Tongue (tissue), 2 donors: ENCODE measurements around the gene RTF2. TPM values are rescaled to one million over a fixed set of nuclear protein-coding genes. Genes with fewer than 3 reads are reported as not detected.

ENCODE experiments used
- DNase-seq: peaks from one replicate; pipeline ENCODE4 v3.0.0-alpha.2; 2015
- total RNA-seq: library from RNA; depleted of rRNA; stranded (reverse); fragments of >200 nt; gene quantifications from one replicate; pipeline ENCODE4 v1.2.3, GENCODE V29; 2014

The RTF2 gene
- total RNA-seq, 1 donor from 2014 or later: 64.0 TPM

DNA sequence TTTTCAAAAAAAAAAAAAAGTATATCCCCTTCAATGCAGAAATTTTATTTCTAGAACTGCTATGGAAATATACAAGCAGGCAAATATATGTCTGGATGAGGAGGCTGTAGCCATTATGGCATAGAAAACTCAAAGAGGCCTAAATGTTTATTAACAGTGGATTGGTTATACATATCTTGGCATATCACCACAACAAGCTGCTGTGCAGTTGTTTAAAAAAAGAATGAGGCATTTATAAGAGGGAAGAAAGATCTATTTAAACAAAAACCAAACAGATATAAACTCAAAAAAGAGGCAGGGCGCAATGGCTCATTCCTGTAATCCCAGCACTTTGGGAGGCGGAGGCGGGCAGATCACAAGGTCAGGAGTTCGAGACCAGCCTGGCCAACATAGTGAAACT is 30.1 kb upstream of the RTF2 start:
- DNase-seq: no peak

DNA sequence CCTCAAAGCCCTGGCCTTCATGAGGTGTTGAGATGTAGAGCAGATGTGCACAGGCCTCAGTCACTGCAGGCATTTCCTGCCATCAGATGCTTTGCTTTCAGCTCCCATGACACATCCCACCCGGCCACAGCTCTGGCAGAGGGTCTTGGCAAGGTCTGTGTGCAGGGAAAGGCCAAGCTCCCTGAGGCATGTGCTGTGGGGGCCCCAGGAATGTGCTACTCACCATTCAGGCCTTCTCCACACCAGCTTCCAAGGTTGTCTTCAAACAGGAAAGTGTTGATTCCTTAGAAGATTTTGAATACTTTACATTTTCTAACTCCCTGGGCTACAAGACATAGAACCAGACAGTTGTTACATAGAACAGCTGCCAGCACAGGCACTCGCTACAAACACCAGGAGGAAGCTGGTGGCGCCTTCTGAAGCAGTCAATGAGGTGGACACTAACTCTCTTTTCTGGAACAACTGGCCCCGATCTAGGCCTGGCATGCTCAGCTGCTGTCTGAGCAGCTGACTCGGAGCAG is 28.6 kb upstream of the RTF2 start:
- peak; percentile 94 for DNase-seq

DNA sequence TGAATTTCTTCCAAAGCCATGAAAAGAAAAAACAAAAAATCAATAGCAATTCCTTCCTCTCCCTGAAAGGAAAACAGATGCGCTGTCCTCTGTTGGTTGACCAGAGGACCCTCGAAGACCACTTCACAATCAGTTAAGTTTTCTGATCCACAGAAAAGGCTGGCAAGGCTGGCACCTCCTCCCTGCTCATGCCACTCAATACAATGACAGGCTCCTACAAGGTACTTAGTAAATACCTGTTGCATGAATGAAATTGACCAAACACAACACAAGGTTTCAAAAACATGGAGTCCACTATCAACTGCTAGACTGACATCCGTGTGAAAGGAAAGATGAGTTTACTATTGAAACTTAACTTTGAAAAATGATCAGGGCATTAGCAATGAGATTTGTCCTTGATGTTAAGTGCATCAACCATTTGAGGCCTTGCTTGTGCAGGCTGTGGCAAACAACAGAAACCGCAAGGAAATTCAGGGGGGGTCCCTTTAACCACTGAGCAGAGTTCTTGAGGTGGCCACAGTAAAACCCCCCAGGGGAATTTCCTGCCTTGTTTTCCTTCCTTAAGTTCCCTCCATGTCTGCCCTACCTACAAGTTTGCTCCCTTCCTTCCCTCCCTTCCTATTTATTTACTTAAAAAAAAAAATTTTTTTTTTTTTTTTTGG is 27.9 kb upstream of the RTF2 start:
- no peak for DNase-seq

DNA sequence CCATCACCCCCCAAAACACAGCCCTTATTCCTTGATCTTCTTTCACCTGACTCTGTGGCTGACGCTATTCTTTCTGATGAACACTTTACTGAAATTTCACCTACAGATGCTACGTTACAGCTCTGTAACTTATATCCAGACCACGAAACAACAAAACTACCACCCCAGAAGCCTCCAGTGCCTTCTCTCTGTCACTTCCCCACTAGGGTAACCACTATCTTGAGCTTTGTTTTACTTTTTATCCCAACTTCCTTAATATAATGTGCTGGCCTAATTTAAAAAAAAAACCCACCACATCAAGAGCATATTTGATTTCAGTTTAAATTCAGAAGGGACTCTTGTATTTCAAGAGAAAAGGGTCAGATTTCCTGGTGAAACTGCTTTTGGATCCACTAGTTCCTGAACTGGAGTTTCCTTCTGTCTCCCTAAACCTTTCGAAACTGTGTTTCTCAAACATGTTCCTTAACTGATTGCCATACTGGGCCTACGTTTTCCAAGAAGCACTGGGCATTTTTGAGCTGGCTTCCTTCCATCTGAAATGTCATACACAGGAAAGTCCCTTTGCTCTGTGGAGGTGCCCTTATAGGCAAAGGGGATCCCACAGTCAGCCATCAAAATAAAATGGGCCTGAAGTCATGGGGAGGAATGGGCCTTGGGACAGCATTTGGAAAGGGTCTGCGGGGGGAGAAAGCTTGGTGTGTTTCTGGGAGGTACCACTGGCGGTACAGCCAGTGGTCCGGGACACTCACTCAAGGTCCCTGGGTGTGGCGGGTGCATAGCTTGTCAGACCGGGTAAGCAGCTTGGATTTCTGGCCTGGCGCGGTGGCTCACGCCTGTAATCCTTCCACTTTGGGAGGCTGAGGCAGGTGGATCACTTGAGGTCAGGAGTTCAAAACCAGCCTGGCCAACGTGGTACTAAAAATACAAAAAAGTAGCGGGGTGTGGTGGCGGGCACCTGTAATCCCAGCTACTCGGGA is 25.8 kb upstream of the RTF2 start:
- DNase-seq: no peak

DNA sequence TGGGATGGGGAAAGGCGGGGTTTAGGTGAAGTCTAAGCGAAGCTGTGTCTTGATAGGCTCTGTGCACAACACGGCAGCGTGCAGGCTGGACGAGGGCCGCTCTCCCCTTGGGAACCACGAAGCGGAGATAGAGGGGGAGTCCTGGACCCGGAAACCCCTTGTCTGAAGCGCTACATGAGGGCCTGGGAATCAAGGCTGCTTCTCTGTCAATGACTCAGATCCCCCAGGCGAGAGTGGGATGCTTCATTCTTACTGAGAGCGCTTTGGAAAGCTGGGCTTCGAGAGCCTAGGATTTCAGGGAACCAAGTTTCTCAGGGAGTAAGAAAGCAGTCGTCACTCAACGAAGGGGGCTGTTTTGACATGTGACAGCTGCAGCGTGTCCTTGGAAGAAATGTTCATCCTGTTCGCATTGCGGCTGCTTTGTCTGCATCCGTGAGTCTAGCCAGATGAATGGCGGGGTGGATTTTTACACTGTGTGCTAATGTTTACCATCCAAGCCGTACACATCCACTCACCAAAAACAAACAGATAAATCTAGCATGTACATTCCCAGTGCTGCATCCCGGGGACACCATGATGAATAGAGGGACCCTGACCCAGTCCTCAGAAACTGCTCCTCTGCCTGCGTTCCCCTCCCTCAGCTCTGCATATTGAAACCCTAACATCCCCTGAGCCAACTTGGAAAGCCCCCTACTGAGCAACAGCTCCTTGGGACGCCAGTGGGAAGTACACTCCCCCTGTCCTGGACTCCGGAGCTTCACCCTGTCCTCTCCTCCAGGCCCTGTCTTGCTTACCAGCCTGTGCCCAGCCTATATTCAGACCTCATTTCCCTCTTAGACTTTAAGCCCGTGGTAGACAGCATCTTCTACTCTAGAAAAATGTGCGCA is 24.5 kb upstream of the RTF2 start:
- DNase-seq: peak; percentile 64

DNA sequence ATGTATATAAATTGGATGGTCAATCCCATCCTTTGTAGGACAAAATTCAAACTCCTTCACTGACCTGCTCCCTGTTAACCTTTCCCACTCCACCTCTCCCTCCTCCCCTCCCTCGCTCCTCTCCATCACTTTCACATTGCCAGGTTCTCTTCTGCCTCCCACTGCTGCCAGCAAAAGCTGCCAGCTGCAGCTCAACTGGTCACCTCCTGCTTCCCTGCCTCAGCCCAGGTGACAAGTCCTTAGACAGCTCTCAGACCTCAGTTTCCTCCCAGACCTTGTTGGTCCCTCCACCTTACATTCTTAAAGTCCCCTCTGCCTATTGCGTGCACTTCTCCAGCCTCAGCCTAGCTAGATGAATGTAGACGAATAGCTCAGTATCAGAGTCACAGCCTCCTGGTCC is 23.3 kb upstream of the RTF2 start:
- DNase-seq: no peak

DNA sequence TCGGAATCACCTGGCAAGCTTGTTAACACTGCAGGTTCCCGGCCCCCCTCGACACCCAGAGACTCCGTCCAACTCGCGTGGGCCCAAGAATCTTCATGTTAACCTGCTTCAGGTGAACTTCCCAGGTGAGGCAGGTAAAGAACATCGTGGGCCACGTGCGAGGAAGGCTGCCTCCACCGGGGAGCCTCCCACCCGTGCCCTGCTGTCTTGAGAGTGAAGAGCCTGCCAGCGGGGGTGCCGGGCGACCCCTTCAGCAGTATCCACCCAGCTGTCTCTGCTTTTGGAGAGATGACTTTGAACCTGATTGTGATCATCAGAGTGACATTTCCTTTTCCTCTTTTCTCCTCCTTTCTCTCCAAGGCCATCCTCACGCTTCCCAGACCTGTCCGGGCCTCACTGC is 22.9 kb upstream of the RTF2 start:
- no peak for DNase-seq

DNA sequence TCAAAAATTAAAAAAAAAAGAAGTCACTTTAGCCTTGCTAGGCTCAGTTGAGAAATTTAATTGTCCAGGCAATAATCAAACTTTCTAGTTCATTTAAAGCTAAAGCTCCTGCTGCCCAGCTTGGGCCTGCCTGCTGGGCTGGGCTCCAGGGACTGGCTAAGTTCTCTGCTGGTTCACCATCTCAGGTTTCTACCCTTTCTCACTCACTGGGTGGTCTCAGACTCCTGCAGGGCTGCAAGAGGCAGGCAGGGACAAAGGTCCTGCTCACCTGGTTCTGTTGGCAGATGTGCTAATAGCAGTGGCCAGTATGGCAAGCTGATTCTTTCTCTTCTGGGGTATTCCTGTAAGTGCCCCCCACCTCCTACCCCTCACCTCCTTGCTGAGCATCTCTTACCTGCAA is 21.2 kb upstream of the RTF2 start:
- DNase-seq: no peak

DNA sequence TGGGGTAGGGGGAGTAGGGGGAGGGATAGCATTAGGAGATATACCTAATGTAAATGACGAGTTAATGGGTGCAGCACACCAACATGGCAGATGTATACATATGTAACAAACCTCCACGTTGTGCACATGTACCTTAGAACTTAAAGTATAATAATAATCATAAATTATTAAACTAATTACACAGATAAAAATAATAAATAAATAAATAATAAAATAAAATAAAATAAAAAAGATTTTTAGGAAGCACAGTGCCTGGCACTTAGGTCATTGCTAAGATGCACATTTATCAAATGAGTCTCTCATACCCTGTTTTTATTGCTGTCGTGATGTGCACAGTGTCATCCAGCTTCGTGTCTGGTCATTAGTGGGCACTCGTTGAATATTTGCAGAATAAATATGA is 19.0 kb upstream of the RTF2 start:
- DNase-seq: no peak

DNA sequence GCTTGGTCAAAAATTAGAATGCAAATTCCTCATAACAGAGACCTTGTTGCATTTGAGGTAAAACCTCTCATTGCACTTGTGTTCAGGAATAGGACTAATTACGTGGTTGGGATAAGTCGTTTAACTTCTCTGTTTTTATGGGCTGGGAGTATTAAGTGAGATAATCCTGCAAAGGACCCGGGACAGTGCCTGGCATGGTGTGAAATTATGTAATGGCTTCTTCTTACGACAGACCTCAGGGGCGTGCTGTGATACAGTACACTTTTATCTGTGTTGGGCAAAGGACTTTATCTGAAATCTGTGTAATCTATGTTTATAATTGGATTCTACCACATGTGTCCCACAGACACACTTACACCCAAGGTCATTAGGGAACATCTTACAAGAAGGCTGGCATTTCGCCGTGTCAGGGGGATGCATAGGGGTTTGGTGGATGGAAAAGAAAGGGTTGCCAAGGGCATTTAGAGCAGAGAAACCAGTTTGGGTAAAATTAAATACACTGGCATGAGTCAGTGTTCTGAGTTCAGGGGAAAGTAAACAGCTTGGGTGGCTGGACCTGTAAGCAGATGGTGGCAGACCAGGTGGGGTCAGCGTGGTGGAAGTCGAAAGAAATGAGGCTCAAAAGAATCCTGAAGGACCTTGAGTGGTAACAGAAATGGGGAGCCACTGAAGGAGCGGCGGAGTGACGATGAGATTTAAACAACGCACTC is 17.2 kb upstream of the RTF2 start:
- no peak for DNase-seq

DNA sequence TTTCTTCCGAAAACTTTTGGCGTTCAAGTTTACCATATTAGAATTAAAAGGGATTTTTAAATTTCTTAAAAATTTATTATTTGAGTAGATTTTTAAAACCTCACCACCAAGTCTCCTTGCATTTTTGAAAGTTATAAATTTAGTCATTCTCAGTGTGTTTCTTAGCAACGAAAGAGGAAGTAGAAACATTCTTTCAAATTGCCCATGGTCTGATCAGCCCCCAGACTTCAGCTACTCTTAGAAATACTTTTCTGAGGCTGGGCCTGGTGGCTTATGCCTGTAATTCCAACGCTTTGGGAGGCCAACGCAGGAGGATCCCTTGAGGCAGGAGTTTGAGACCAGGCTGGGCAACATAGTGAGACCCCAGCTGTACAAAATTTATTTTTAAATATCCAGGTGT is 15.1 kb upstream of the RTF2 start:
- no peak for DNase-seq

DNA sequence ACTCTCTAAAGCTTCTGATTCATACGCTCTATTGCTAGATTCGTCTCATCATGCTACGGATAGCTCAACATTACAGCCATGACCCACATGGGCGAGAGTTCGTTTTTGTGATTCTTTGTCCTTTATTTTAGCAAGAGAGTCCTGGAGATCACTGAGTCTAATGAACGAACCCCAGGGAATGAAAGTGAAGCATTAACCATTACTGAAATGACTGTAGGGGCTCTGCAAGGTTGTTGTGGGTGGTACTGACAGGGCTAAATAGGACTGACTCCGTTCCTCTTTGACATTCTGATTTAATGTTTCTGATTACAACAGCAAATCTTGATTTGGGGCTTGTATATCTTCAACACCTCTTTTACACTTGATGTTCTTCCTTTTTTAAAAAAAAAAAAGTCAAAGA is 13.7 kb upstream of the RTF2 start:
- no peak for DNase-seq

DNA sequence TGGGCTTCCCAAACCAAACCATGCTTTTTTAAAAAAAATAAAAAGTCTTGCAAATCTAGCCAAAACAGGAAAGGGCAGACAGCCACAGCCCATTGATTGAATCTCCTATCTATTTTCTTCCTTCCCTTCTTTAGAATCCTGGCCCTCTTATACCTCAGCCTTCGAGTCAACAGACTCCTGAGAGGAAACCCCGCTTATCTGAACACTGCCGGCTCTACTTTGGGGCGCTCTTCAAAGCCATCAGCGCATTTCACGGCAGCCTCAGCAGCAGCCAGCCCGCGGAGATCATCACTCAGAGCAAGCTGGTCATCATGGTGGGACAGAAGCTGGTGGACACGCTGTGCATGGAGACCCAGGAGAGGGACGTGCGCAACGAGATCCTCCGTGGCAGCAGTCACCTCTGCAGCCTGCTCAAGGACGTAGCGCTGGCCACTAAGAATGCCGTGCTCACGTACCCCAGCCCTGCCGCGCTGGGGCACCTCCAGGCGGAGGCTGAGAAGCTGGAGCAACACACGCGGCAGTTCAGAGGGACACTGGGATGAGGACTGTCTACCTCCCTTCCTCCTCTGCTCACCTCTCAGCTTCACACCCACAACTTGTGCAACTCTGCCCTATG is 10.1 kb upstream of the RTF2 start:
- DNase-seq: no peak

DNA sequence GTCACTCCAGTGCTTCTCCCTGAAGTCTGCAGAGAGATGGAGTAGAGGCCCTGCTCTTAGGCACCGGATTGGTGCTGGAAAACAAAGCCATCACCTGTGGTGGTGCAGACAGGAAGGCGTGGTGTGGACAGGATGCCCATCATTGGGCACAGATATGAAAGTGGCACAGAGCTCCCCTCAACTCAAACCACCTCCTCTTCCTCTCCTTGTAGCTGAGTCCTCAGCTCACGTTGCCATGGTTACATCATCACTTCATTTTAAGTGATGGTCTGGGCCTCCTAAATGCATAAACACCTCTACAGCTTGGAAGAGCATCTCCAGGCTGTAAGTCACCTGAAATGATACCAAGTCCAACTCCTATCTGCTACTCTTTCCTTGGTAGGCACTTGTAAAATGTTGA is 8.0 kb upstream of the RTF2 start:
- DNase-seq: no peak

DNA sequence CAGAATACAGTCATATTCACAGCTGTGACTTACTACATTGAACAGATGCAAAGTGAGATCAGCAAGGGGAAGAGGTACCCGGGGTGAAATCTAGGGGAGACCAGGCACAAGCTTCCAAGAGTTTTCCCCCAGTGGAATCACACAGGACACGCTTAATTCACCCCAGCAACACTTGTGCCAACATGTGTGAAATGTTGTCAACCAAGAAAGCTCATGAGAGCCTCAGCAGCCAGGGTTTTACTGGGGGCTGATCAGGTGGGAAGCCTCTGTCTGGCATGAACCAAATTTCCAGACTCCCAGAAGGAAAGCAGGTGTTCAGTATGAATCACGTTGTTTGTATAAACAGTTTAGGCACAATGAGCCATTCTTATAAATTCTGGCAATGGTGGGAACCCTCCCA is 6.9 kb upstream of the RTF2 start:
- peak; percentile 60 for DNase-seq

DNA sequence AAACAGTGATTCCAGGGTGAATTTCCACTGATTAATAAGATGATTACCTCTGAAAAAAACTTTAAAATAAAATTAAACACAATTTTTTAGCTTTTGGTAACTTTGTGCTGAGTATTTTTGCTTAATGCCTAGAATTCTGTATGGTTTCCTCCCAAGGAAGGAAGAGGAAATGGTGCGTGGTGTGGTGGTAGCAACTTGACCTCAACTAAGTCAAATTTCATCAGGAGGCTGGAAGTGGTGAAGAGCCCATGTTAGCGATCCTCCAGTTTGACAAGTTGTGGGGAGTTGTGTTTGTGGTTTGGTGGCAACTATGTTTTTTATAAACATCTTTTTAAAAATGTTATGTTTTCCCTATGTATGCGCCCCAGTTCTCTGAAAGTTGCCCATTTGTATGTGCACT is 5.0 kb upstream of the RTF2 start:
- no peak for DNase-seq

DNA sequence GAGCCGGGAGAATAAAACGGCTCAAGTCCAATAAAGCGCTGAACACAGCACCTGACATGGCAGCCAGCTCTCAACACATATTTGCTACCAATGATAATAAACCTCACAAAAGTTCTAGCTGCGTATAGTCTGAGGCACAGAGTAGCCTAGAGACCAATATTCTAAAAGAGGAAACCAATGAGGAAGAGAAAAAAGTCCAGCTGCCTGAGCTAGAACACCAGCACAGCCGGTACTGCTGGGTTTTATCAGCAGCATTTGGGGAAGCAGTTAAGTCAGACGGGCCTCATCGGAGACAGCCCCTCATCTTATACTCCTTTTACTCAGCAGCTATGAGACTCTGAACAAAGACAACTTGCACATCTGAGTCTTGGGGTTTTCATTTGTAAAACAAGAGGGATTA is 2.4 kb upstream of the RTF2 start:
- no peak for DNase-seq

DNA sequence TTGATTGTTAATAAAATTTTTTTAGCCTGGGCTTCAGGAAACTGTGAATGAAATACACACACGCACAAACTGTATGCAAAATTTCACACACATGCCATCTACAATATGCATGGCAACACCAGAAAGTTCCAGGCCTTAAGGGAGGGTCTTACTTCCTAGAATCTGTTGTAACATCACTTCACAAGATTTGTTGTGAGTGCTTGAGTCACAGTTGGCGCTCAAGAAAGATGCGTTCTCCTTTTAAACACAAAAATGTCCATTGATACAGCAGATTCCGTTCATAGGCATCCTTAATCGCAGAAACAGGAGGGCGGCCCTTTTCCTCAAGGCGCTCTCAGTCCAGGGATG is 485 bp upstream of the RTF2 start:
- DNase-seq: no peak

DNA sequence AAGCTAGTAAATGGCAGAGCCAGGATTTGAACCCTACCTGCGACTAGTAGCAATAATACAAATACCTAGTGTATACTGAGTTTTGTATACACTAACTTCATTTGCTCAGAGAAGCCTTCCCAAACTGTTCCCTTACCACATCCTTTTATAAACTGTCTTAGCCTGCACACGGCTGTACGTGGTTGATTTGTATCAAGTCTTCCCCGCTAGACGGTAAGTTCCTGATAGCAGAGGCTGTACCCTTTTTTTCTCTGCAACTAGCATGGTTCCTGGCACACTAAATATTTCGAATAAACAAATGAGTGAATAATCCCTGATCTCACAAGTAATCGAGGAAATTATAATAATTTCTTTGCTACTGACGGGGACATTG is 636 bp downstream of the RTF2 start:
- DNase-seq: no peak

DNA sequence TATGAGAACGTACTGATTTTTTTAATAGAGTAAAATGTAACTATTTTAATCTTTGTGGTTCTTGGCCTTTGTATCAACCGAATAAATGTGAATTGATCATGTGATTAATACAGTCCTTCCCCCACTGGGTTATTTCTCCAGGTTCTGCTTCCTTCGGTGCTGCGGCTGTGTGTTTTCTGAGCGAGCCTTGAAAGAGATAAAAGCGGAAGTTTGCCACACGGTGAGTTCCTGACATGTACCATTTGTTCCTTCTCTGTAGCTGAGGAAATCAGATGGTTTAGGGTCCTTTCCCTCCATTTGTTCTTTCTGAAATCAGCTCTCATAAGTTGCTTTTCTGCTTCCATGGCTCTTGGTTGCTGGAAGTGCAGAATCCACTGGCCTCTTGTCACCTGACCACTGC is 15.5 kb downstream of the RTF2 start:
- DNase-seq: no peak

DNA sequence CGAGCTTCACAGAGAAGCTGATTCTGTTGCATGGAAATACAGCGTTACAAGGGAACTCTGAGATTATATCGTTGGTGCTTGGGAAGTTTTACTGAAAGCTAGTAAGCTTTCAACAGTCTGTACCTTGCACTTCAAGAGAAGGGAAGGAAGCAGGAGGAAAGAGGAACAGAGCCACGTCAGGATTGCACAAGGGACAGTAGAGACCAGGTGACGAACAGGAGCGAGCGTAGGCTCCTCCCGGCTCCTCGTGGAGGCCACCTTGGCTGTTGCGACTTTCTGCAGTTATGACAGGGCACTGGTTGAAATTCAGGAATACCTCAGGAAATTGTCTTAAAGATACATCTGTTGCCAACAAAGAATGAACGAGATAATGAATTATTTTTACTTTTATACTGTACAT is 18.8 kb downstream of the RTF2 start:
- no peak for DNase-seq

DNA sequence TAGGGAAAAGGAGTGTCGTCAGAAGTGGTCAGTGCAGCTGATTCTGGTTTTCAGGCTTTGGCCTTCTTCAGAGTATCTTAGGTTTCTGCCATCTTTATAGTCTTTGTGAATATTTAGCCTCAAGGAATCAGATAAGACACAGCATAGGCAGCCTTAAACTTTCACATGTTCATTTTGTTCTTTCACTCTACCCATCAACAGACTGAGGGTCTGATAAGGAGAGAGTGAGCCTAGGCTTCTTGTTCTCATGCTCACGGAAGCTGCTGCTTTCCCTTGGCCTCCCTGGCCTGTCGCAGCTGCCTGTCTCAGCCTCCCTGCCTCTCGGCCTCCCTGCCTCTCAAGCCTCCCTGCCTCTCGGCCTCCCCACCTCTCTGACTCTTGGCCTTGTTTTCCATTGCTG is 20.1 kb downstream of the RTF2 start:
- DNase-seq: no peak
